ENCODE results near the gene CEACAM18.
"Not testable (repeated sequence)": the region's sequence is repeated elsewhere in the genome, so short reads cannot be mapped to it uniquely, and the experiment has no call there.

The CEACAM18 gene

GRCh38 chr19:51440052-51440451 lies 38.3 kb upstream of the CEACAM18 start:
- TF ChIP-seq CTCF (IDR thresholded peaks at IDR 0.05; ENCODE audit: low read length), result no peak
- no peak for TF ChIP-seq EZH2 (IDR thresholded peaks at IDR 0.05; ENCODE audit: borderline replicate concordance, low read length)
- Histone ChIP-seq H3K9ac (ENCODE audit: low read length) (no peak overlapping the region), H3K9me3 (ENCODE audit: low read length) (no peaks in the 10 kb centered on the region)

GRCh38 chr19:51440846-51441409 lies 37.4 kb upstream of the CEACAM18 start:
- Histone ChIP-seq H3K9me3 (ENCODE audit: low read length) (no peaks in the 10 kb centered on the region), H4K20me1 (ENCODE audit: insufficient read depth, low read length) (no peaks in the 10 kb centered on the region), H2AFZ (ENCODE audit: low read length) (no peak overlapping the region), H3K4me1 (ENCODE audit: insufficient read depth, low read length, severe bottlenecking) (peaks cover 18% of the 10 kb centered on the region), H3K27ac (ENCODE audit: low read depth, low read length, poor library complexity, severe bottlenecking) (no peak overlapping the region), H3K36me3 (ENCODE audit: insufficient read depth, low read length) (no peaks in the 10 kb centered on the region), H3F3A (ENCODE audit: insufficient read depth, low read length) (no peaks in the 10 kb centered on the region), H3K4me3 (ENCODE audit: low read depth, low read length, poor library complexity, severe bottlenecking) (peak overlapping the region; percentile 44), H3K4me2 (ENCODE audit: low read length) (peak overlapping the region; percentile 58; the same call in 1 of the 2 replicates), H3K9me2 (ENCODE audit: low read depth, low read length) (no peaks in the 10 kb centered on the region), H3K9ac (ENCODE audit: low read length) (no peak overlapping the region), H3K27me3 (ENCODE audit: insufficient read depth, low read length) (peaks cover 2% of the 10 kb centered on the region; the same call in 1 of the 2 replicates), H3K79me2 (ENCODE audit: insufficient read depth, low read length) (no peaks in the 10 kb centered on the region)
- no peak for TF ChIP-seq EZH2 (IDR thresholded peaks at IDR 0.05; ENCODE audit: borderline replicate concordance, low read length)
- TF ChIP-seq CTCF (IDR thresholded peaks at IDR 0.05; ENCODE audit: low read length), result no peak

More at GRCh38 chr19:51440052-51440451, 38.3 kb upstream of the CEACAM18 start:
- no peaks in the 10 kb centered on the region for H3F3A ChIP-seq (ENCODE audit: insufficient read depth, low read length)
- H3K9me2 ChIP-seq (ENCODE audit: low read depth, low read length), result no peaks in the 10 kb centered on the region
- H3K27me3 ChIP-seq (ENCODE audit: insufficient read depth, low read length), result peaks cover 2% of the 10 kb centered on the region; the same call in 1 of the 2 replicates
- no peak overlapping the region for H2AFZ ChIP-seq (ENCODE audit: low read length)
- H3K4me2 ChIP-seq (ENCODE audit: low read length), result no peak overlapping the region
- no peaks in the 10 kb centered on the region for H4K20me1 ChIP-seq (ENCODE audit: insufficient read depth, low read length)
- H3K4me1 ChIP-seq (ENCODE audit: insufficient read depth, low read length, severe bottlenecking), result peaks cover 18% of the 10 kb centered on the region
- H3K4me3 ChIP-seq (ENCODE audit: low read depth, low read length, poor library complexity, severe bottlenecking), result no peak overlapping the region
- H3K79me2 ChIP-seq (ENCODE audit: insufficient read depth, low read length), result no peaks in the 10 kb centered on the region
- no peak overlapping the region for H3K27ac ChIP-seq (ENCODE audit: low read depth, low read length, poor library complexity, severe bottlenecking)
- no peaks in the 10 kb centered on the region for H3K36me3 ChIP-seq (ENCODE audit: insufficient read depth, low read length)

- Histone ChIP-seq H3K36me3 (ENCODE audit: insufficient read depth, low read length) (no peaks in the 10 kb centered on the region), H2AFZ (ENCODE audit: low read length) (no peak overlapping the region), H4K20me1 (ENCODE audit: insufficient read depth, low read length) (no peaks in the 10 kb centered on the region), H3K27ac (ENCODE audit: low read depth, low read length, poor library complexity, severe bottlenecking) (no peak overlapping the region), H3K9me2 (ENCODE audit: low read depth, low read length) (no peaks in the 10 kb centered on the region), H3K4me1 (ENCODE audit: insufficient read depth, low read length, severe bottlenecking) (peaks cover 18% of the 10 kb centered on the region), H3K27me3 (ENCODE audit: insufficient read depth, low read length) (peaks cover 2% of the 10 kb centered on the region; the same call in 1 of the 2 replicates), H3F3A (ENCODE audit: insufficient read depth, low read length) (no peaks in the 10 kb centered on the region), H3K9me3 (ENCODE audit: low read length) (no peaks in the 10 kb centered on the region), H3K79me2 (ENCODE audit: insufficient read depth, low read length) (no peaks in the 10 kb centered on the region), H3K4me2 (ENCODE audit: low read length) (peak overlapping the region; percentile 58), H3K9ac (ENCODE audit: low read length) (peak overlapping the region; percentile 16; the same call in 1 of the 2 replicates), H3K4me3 (ENCODE audit: low read depth, low read length, poor library complexity, severe bottlenecking) (peak overlapping the region; percentile 44)
- TF ChIP-seq EZH2 (IDR thresholded peaks at IDR 0.05; ENCODE audit: borderline replicate concordance, low read length), result no peak
- TF ChIP-seq CTCF (IDR thresholded peaks at IDR 0.05; ENCODE audit: low read length), result no peak; the same call in 1 of the 2 replicates
Measured at GRCh38 chr19:51441410-51442390, 36.6 kb upstream of the CEACAM18 start.

- H4K20me1 ChIP-seq (ENCODE audit: insufficient read depth, low read length); H3K9me3 ChIP-seq (ENCODE audit: low read length); H3K79me2 ChIP-seq (ENCODE audit: insufficient read depth, low read length); H3K9me2 ChIP-seq (ENCODE audit: low read depth, low read length); H3K4me2 ChIP-seq (ENCODE audit: low read length); H3K4me3 ChIP-seq (ENCODE audit: low read depth, low read length, poor library complexity, severe bottlenecking); H2AFZ ChIP-seq (ENCODE audit: low read length); H3K27me3 ChIP-seq (ENCODE audit: insufficient read depth, low read length); H3K36me3 ChIP-seq (ENCODE audit: insufficient read depth, low read length); H3K9ac ChIP-seq (ENCODE audit: low read length); H3K27ac ChIP-seq (ENCODE audit: low read depth, low read length, poor library complexity, severe bottlenecking); H3F3A ChIP-seq (ENCODE audit: insufficient read depth, low read length); H3K4me1 ChIP-seq (ENCODE audit: insufficient read depth, low read length, severe bottlenecking): not testable (repeated sequence)
Measured at GRCh38 chr19:51447510-51447909, 30.8 kb upstream of the CEACAM18 start.
